AG20443 (cell line): ENCODE measurements around the gene LRP3.
A peak's percentile ranks its signal among the peaks of the same experiment; 100 is the strongest.
"Not testable (repeated sequence)": the region's sequence is repeated elsewhere in the genome, so short reads cannot be mapped to it uniquely, and the experiment has no call there.

Source experiments
- DNase-seq: peaks from one replicate; pipeline ENCODE4 v3.0.0; 2012; ENCODE audit warnings: low spot score, mixed read lengths

The LRP3 gene

GRCh38 chr19:33193865-33194362 is at the start of gene LRP3:
LRP3 (plus strand) TSS chr19:33194330; CDS start chr19:33194786, 456 bp downstream.
- peak; percentile 68 for DNase-seq

DNA sequence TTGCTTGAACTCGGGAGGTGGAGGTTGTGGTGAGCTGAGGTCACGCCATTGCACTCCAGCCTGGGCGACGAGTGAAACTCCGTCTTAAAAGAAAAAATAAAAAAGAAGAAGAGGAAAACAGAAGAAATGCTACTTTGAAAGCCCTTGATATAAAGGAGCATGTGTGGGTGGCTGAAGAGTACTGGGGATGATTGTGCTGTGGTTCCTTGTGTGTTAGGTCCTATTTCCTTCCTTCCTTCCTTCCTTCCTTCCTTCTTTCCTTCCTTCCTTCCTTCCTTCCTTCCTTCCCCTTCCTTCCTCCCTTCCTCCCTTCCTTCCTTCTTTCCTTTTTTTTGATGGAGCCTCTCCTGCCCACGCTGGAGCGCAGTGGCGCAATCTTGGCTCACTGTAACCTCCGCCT is 47.9 kb upstream of the LRP3 start:
- DNase-seq: no peak

DNA sequence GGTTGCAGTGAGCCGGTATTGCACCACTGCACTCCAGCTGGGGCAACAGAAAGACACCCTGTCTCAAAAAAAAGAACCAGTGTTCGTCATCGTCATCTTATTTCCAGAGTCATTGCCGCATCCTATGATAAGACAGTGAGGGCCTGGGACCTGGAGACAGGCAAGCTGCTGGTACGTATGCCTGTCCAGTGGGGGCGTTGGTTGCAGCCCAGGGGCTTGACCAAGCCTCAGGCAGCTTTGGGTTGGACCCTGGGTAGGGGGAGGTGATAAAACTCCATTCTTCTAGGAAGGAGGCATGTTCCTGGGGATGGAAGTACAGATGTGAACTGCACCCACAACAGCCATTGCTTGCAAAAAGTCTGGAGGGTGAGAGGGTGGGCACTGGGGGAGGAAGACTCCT is 46.6 kb upstream of the LRP3 start:
- DNase-seq: no peak

DNA sequence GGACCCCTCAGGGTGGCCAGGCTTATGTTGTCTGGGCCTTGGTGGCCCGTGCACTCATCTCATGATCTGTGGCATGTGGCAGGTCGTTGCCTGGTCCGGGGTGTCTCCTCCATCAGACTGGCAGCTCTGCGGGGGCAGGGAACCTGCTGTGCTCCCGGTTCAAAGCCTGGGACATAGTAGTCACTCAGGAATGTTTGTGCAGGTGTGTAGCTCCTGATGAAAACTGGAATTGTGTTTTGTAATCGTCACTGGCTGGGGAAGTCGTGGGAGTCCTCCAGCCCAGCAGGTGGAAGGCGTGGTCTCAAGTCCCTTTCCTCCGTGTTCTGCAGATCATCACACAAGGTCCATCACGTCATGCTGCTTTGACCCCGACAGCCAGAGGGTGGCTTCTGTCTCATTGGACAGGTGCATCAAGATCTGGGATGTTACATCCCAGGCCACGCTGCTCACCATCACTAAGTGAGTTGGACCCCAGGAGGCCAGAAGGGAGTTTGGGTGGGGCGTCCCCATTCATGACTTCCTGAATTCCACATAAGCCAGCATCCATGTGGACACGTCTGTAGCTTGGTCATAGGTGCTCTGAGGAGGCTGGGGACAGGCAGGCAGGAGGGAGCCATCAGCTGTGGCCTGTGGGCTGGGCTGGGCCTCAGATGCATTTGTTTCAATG is 43.1 kb upstream of the LRP3 start:
- DNase-seq: no peak

GRCh38 chr19:33152176-33152575 is 42.0 kb upstream of the LRP3 start:
- DNase-seq: no peak

GRCh38 chr19:33152625-33153024 is 41.5 kb upstream of the LRP3 start:
- not testable (repeated sequence) for DNase-seq

DNA sequence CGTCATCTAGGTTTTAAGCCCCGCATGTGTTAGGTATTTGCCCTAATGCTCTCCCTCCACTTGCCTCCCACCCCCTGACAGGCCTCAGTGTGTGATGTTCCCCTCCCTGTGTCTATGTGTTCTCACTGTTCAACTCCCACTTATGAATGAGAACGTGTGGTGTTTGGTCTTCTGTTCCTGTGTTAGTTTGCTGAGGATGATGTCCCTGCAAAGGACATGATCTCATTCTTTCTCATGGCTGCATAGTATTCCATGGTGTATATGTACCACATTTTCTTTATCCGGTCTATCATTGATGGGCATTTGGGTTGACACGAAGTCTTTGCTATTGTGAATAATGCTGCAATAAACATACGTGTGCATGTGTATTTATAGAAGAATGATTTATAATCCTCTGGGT is 39.8 kb upstream of the LRP3 start:
- DNase-seq: not testable (repeated sequence)

- DNase-seq: peak; percentile 40
These were observed 37.8 kb upstream of the LRP3 start for GRCh38 chr19:33156334-33156733.

- peak; percentile 3 for DNase-seq
These were observed 36.2 kb upstream of the LRP3 start for GRCh38 chr19:33157906-33158305.

DNA sequence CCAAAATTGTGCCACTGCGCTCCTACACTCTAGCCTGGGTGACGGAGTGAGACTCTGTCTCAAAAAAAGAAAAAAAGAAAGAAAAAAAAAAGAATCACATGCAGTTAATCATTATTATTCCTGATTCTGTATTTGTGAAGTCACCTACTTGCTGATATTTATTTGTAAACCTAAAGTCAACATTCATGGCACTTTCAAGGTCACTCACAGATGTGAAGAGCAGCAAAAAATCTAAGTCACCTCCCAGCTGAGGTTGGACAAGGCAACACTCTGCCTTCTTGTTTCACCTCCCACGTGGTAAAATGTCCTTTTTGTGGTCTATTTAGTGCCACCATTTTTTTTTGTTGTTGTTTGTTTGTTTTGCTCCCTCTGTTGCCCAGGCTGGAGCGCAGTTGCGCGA is 35.8 kb upstream of the LRP3 start:
- DNase-seq: no peak

DNA sequence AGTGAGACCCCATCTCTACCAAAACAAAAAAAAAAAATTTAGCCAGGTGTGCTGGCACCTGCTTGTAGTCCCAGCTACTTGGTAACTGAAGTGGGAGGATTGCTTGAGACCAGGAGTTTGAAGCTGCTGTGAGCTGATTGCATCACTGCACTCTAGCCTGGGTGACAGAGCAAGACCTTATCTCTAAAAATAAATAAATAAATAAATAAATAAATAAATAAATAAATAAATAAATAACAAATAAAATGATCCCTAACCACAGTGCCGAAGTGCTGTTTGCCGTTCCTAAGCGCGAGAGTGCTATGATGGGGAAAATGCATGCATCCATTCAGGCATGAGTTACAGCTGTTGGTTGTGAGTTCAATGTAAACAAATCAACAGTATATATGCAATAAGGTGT is 35.0 kb upstream of the LRP3 start:
- no peak for DNase-seq

- DNase-seq: no peak
These were observed 34.2 kb upstream of the LRP3 start for GRCh38 chr19:33159893-33160292.

GRCh38 chr19:33161201-33161600 is 32.9 kb upstream of the LRP3 start:
- DNase-seq: no peak

DNA sequence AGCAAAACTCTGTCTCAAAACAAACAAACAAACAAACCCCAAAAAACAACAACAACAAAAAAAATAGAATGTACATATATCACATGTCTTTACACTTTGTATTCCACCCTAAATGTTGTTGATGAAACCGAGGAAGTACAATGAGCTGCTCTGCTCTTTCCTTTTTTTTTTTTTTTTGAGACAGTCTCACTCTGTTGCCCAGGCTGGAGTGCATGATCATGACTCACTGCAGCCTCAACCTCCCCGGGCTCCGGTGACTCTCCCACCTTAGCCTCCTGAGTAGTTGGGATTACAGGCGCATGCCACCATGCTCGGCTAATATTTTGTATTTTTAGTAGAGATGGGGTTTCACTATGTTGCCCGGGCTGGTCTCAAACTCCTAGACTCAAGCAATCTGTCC is 30.6 kb upstream of the LRP3 start:
- no peak for DNase-seq

- not testable (repeated sequence) for DNase-seq
These were observed 28.1 kb upstream of the LRP3 start for GRCh38 chr19:33166037-33166436.

DNA sequence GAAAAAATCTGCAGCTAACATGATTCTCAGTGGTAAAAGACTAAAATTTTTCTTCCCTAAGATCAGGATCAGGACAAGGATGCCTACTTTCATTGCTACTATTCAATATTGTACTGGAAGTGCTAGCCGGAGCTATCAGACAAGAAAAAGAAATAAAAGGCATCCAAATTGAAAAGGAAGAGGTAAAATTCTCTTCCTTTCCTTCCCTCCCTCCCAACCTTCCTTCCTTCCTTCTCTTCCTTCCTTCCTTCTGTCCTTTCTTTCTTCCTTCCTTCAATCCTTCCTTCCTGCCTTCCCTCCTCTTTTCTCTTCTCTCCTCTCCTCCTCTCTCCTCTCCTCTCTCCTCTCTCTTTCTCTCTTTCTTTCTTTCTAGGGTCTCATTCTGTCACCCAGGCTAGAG is 26.7 kb upstream of the LRP3 start:
- DNase-seq: no peak

DNA sequence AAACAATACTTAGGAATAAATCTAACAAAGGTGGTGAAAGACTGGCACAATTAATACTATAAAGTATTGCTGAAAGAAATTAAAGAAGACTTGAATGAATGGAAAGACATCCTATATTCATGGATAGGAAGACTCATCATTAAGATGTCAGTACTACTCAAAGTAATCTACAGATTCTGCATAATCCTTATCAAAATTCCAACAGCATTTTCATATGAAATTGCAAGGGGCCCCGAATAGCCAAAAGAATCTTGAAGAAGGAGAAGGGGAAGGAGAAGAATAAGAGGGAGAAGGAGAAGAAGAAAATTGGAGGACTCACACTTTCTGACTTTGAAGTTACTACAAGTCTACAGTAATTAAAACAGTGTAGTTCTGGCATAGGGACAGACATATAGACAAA is 25.6 kb upstream of the LRP3 start:
- DNase-seq: no peak

- no peak for DNase-seq
These were observed 22.8 kb upstream of the LRP3 start for GRCh38 chr19:33171222-33171795.

GRCh38 chr19:33171916-33172359 is 22.2 kb upstream of the LRP3 start:
- no peak for DNase-seq

GRCh38 chr19:33174186-33174585 is 19.9 kb upstream of the LRP3 start:
- no peak for DNase-seq

DNA sequence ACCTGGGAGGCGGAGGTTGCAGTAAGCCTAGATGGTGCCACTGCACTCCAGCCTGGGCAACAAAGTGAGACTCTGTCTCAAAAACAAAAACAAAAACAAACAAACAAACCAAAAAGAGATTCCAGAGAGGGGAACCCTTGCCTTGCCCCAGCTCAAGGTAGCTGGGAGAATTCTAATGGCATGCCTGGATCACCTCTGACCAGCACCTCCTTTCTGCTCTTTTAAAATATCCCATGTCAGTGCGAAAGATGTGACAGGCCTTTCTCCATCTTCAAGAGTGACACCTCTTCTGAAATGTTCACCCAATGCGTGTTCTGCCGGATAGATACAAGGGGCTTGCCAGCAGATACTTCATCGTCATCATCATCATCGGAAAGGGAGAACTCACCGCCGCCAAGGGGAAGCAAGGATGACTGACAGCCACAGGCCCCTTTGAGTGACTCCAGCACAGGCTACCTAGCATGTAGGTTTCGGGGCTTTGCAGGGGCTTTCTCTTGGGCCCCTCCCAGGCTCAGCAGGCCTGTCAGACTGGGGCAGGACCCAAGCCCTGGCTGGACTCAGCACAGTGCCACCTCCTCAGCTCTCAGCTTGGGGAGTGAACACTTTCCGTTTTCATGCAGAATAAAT is 18.9 kb upstream of the LRP3 start:
- no peak for DNase-seq

- peak; percentile 47 for DNase-seq
These were observed 18.1 kb upstream of the LRP3 start for GRCh38 chr19:33175886-33176669.
